HG02763 (cell line): ENCODE data around the gene SLC10A2.
A peak's percentile ranks its signal among the peaks of the same experiment; 100 is the strongest.
"Not testable (repeated sequence)": the region's sequence is repeated elsewhere in the genome, so short reads cannot be mapped to it uniquely, and the experiment has no call there.

Source experiments
- ATAC-seq: cut with Tn5 transposase; IDR thresholded peaks from one replicate; pipeline ENCODE4 v1.9.1; 2021; ENCODE audit warnings: mild to moderate bottlenecking, moderate library complexity; ENCODE audit not compliant: unreplicated experiment

The SLC10A2 gene

GRCh38 chr13:103066079-103066780, at the start of gene SLC10A2:
TSS of gene SLC10A2 (minus strand) at chr13:103066417. CDS start at chr13:103066249, 168 bp downstream.
- ATAC-seq = no peak

- no peak for ATAC-seq
Observed at GRCh38 chr13:103107580-103107979, 41.4 kb upstream of the SLC10A2 start.

DNA sequence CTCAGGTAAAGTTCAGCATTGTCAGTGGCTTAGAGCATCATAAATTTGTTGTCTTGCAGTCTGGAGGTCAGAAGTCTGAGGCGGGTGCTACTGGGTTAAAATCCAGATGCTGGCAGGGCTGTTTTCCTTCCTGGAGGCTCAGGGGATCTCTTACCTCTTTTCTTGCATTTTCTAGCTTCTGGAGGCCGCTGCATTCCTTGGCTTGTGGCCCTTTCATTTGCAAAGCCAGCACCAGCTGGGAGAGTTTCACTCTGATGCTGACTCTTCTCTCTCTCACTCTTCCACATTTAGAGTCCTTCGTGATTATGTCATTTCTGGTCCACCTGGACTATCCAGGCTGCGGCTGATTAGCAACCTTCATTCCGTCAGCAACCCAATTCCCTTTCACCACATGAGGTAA, 38.1 kb upstream of the SLC10A2 start:
- no peak for ATAC-seq

DNA sequence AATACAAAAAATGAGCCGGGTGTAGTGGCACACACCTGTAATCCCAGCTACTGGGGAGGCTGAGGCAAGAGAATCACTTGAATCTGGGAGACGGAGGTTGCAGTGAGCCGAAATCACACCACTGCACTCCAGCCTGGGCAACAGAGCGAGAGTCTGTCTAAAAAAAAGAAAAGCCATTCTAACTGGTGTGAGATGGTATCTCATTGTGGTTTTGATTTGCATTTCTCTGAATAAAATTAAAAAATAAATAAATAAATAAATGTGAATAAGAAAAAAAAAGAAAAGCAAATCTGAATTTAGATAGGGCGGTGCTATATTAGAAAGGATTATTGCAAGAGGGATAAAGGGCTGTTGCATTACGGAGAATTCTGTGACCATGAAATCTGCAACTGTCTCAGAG, 37.2 kb upstream of the SLC10A2 start:
- ATAC-seq = not testable (repeated sequence)

DNA sequence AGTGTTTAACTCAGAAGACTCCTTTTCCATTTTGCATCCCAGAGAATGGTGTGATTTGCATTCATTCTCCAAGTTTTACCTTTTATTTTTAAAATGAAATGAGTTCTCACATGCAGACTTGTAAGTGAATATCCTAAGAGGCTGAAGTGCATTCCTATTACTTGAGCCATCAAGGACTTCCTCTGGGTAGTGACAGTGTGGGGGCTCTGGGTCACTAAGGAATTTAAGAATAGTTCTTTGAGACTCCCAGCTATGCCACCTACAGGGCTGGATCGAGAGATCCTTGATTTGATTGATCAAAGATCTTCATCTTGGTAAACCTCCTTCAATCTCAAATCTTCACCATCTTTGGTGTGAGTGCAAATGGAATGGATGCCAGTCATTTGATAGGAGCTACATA, 36.3 kb upstream of the SLC10A2 start:
- ATAC-seq = no peak

- no peak for ATAC-seq
Observed at GRCh38 chr13:103101901-103102300, 35.7 kb upstream of the SLC10A2 start.

DNA sequence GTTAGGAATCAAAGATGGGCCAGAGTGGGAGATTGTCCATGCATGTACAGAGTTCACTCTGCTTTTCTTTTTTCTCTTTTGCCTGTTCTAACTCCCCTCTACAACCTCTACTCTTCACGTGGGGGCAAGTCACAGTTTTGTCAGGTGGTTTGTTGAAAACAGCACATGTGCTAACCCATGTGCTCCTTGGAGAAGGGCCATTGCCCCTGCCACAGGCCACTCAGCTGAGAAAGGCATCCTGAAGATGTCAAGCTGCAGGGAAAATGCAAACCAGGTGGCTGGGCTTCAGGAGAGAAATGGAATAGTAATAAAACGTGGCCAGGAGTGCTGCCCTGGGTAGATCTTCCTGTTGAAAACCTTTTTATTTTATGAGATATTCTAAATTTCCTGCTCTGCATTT, 35.3 kb upstream of the SLC10A2 start:
- no peak for ATAC-seq

DNA sequence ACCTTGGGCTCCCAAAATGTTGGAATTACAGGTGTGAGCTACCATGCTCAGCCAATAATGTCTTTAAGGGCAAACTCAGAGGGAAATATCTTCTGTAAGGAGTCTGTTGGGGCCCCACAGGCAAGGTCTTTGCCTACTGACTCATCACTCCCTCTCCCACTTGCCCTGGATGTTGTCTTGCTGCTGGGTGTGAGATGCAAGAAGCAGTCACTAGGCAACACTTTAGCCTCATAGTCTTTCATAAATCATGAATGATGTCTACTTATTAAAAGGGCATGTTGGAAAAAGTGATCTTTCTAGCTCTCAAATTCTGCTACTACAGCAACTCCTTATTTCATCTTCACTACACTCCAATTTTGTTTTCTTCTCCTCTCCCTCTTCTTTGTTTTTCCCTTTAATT, 34.6 kb upstream of the SLC10A2 start:
- no peak for ATAC-seq

- ATAC-seq = no peak
Observed at GRCh38 chr13:103099722-103100293, 33.6 kb upstream of the SLC10A2 start.

DNA sequence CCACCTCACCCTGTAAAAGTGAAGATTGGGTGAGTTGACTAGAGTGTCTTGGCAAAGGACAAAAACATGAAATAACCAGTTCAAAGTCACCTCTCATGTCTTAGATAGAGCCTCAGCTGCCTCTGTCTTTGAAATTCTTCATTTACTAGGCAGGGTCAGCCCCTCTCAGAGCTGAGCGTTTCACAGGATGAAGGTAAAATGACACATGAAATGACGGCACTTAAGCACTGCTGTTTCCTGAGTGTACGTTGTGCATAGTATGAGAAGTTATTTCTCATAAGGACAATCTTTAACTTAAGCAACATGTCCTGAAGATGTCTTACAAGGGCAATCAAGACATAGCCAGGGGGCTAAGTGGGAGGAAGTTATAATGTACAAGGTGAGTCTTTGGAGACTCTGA, 32.3 kb upstream of the SLC10A2 start:
- no peak for ATAC-seq

DNA sequence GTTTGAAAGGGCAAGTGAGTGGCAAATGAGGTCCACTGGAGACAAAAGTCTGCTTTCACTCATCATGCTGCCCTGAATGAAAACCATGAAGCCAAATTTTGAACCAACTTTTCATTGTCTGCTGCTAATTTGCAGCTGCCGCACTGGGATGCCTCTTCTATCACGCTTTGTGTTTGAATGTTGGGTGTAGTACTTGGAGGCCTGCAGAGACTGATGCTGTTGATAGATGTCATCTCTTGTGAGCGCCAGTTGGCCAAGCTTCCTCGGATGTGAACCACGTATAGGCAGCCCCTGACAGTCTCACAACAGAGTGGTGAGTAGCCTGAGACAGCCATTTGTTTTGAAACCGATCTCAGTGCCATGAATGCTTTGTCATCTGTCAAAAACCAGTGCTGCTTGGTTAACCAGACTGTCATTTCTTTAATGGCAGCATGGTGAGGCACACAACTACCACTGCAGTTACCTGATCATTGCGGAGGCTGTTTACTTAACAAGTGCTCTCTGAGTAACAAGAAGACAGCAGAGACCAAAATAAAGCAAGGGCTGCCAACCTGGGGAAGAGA, 31.2 kb upstream of the SLC10A2 start:
- ATAC-seq = no peak

GRCh38 chr13:103093649-103094048, 27.4 kb upstream of the SLC10A2 start:
- ATAC-seq = not testable (repeated sequence)

DNA sequence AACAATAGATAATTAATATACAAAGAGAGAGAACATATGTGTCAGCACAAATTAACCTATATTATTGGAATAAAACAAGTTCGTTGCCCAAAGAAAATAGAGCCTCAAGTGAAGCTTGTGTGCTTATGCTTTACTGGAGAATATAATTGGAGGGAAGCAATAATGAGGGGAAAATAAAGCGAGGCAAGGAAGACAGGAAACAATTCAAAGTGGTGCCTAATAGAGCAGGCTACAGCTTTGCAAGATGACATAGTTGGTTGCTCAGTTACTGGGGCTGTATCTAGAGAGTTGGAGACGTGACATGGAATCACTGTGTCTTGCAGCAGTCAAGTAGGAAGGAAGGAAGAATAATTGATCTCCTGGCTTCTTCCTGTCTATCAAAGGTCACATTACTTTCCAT, 21.1 kb upstream of the SLC10A2 start:
- ATAC-seq = no peak

DNA sequence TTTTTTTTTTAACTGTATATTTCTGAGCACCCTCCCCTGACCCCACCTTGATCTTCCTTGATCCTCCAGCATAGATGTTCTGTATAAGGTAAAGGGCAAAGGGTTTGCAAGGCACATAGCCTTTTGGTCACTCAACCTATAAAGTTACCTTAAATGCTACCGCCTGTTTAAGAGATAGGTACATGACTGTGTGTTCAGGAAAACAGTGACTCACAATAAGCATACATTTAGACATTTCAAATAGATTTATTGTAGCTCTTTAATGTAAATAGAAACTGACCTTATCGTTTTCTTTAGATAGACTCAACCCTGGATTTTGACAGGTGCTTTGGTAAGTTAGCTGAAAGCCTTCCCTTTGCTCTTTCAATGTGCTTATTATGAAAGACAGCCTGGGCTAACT, 15.2 kb upstream of the SLC10A2 start:
- ATAC-seq = no peak

DNA sequence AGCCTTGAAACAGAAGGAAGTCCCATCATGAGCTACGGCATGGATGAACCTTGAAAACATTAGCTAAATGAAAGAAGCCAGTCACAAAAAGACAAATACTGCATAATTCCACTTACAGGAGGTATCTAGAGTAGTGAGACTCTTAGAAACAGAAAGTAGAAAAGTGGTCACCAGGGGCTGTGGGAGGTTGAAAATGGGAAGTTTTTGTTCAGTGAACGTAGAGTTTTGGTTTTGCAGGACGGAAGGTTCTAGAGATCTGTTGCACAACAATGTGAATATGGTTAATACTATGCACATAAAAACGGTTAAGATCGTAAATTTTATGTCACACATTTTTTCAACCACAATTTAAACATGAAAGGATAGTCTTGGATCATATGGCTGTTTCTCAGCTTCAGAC, 11.9 kb upstream of the SLC10A2 start:
- peak; percentile 96 for ATAC-seq

DNA sequence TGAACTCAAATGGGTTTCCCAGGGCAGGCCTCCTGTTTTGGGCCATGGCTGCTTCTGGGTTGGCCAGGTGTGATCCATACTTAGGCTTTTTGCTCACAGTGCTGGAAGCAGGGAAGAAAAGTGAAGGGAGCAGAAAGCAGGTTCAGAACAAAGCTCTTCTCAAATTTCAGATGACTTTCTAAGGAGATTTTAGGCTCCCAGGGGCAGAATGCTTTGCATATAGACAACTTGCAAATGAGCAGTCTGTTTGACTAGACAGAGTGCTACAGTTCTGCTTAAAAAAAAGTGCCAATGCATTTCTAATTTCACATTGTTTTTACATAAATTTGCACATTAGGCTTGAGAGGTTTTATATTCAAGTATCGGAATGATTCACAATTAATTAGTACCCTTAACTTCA, 2.6 kb upstream of the SLC10A2 start:
- ATAC-seq = no peak

DNA sequence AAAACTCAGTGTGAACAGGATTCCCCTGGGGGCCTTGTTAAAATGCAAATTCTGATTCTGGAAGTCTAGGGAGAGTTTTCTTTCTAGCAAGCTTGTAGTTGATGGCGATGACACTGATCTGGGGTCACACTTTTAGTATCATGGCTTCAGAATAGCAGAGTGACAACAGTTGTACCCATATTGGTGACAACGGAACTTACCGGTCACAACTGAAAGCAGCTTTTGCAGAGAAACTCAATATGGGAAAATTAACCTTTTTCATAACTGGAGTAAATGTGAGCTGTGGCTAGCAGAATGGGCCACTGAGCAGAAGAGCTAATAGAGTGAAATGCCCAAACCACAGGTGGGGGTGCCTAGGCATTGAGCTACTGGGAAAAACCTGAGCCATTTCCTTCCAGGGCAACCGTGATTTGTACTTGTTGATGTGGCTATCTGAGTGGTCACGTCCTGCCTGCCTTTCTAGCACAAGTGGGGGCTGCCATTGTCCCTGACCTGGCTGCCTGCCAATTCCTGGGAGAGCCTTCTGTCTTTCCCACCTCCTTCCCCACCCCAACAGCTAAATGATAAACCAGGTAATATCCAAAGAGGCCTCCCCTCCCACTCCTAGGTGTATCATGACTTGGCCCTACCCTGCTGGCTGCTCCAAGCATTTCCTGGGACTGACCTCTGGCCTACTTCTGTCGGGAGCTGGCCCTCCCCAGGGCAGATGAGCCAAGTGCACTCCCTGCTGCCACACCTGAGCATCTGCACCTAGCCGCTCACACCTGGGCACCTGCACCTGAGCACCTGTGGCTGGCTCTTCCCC, 1.7 kb upstream of the SLC10A2 start:
- ATAC-seq = peak; percentile 49

DNA sequence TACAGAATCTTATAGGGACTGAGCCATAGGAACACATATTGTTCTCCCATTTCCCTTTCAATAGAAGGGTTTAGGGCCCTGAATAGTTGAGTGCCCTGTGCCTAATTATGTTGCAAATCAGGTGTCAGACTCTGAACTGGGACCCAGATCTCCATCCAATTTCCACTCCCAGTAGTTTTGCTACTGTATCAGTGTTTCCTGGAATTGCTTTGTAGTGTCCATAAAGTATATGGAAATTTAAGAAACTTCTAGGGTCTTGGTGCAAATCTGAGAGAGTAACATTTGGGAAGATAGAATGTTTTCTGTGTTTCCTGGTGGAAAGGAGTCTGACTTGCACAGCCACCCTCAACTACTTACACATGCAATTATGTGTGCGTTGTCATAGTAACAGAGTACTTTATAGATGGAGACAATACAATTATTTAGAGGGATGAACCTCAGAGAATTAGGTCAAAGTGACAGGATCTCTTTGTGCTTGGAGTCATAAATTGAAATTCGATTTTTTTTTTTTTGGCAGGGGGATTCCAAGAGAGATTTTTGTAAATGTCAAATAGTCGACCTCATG, 646 bp upstream of the SLC10A2 start:
- ATAC-seq = no peak

GRCh38 chr13:103063376-103063775, 2.8 kb downstream of the SLC10A2 start:
- no peak for ATAC-seq

DNA sequence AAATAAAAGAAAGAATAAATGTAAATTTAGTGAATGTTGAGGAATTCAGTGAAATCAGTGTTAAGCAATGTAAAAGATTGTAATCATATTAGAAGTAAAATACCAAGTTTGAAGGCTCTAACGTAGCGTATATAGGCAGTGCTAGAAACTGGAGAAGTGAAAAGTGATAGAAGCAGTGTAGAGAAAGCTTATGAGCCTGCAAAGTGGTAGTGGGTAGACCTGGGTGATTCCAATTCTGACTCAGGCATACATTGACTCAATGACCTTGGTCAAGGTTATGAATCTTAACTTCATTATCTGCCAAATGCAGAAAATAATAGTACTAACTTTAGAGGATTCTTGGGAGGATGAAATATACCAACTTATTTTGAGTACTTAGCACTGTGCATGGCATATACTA, 4.1 kb downstream of the SLC10A2 start:
- no peak for ATAC-seq

DNA sequence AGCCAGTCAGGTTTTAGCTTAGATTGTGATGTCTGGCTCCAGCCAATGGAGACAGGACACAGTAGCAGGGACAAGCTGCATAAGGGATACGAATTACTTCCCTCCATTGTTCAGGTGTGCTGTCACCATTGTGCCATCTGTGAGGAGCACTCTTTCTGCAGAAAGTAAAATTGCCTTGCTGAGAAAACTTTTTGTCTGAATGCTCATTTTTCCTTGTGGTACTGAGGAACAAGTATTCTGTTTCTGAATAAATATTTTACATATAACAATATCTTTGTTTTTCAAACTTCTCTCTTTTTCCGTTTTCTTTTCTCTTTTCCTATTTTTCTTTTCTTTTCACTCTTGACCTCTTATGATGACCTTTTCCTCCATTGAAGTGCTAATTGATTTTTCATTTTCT, 10.2 kb downstream of the SLC10A2 start:
- no peak for ATAC-seq
